NCI-H1436 treated with DMSO at 0.1 percent for 48 hours (cell line): ENCODE results near the gene HS3ST6.
A peak's percentile ranks its signal among the peaks of the same experiment; 100 is the strongest.
"Not testable (repeated sequence)": the region's sequence is repeated elsewhere in the genome, so short reads cannot be mapped to it uniquely, and the experiment has no call there.

Experiments used
- DNase-seq: peaks from one replicate; lab custom pipeline; 2025; lab: John Stamatoyannopoulos, UW

The HS3ST6 gene

GRCh38 chr16:1918351-1919326 is at the start of gene HS3ST6:
Gene HS3ST6 (minus strand): TSS chr16:1918415. CDS start chr16:1918323, 92 bp downstream.
- no peak for DNase-seq

- no peak for DNase-seq
These were observed 48.2 kb upstream of the HS3ST6 start, which contains the start of gene RNF151 for GRCh38 chr16:1966460-1966859. Gene RNF151 (plus strand): TSS chr16:1966856. CDS start chr16:1966882, 26 bp downstream.

DNA sequence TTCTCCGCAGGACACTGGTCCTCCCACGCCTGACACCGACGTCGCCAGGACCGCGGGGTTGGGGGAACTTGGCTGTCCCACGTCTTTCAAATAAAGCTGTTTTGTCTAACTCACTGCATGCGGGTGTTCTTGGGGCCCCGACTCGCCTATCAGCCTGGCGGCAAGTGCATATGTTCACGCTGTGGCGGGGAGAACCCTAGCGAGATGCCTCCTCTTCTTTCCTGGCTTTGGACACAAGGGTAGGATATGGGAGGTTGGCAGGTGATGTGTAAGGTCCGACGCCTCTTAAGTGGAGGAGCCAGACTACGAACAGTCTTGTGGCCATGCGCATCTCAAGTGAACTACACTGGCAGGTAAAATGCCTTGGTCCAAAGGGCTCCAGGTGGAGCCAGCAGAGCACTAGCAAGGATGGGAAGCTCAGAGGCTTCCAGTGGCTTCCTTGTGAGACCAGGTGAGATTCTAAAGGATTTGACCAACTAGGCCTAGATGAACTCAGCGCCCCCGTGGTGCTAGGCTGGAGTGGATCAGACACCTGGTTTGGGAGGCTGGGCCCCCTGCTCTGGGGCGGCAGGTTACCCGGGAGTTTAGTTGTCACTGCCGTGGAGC is 47.3 kb upstream of the HS3ST6 start:
- DNase-seq: no peak

DNA sequence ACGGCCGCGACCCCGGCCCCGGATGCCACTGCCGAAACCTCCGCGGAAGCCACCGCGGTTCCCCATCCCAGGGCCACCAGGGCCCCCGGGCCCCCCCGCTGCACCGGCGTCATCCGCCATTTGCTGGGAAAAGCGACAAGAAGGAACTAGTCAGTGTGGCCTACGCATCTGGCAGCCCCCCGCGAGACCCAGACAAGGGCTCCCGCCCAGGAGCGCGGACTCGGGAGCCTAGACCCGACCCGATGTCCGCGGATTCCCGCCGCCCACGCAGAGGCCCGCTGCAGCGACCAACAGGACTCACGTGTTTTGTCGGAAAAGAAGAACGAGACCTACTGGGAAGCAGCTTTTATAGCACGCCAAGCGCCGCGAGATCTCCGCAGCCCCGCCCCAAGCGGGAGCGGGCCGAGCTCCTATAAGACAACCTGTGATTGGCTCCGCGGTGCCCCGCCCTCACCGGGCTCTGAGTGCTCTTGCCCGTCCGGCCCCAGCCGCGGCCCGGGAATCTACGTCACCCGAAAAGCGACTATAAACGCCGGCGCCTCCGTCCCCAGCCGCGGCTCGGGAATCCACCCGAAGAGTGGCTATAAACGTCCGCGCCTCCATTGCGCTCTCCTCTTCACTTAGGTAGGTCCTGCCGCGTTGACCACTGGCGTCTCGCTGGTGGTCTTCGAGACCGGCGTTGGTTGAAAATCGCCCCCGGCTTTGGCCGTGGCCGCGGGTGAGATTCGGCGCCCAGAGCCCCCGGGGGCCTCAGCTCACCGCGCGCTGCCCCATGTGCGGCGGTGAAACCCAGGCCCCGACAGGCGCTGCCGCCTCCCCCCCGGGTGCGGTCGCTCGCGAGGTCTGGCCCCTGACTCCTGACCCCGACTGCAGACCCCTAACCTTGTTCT is 46.5 kb upstream of the HS3ST6 start, which contains the start of gene RPS2:
TSS of gene RPS2 (minus strand) at position 321 of the 890 bp plus-strand sequence. CDS start at position 120, 201 bp downstream.
- peak; percentile 91 for DNase-seq

DNA sequence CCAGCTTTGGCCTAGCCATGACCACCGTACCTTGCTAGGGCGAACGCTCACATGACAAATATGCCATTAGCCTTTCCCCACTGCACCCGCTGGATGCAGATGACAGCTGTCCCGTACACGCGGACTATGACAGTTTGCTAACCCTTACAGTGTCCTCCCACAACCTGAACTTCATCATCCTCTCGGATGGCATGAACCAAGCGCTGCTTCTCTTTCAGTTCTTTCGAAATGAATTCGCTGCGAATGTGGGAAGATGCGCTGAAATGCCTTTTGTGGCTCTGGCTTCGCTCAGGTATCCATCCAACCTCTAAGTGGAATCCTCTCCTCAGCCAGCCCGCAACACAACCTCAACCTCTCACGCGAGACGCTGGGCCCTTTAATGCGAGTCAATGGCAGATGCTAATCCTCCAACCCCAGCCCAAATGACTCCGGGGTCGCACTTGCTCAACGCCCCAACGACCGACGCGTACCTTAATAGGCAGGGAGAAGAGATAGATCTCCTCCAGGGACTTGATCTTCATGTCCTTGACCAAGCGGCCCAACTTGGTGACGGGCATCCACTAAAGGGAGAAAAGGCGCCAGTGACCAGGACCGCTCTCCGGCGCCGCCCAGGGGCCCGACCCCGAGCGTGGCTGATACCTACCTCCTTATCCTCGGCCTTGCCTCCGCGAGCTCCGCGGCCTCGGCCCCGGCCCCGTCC is 45.7 kb upstream of the HS3ST6 start:
- no peak for DNase-seq

GRCh38 chr16:1962161-1963153 is 44.2 kb upstream of the HS3ST6 start:
- DNase-seq: not testable (repeated sequence)

GRCh38 chr16:1961651-1962067 is 43.4 kb upstream of the HS3ST6 start:
- no peak for DNase-seq

- DNase-seq: no peak
These were observed 42.7 kb upstream of the HS3ST6 start for GRCh38 chr16:1960665-1961630.

GRCh38 chr16:1959269-1960039 is 41.2 kb upstream of the HS3ST6 start, which contains the start of gene NDUFB10:
Gene NDUFB10 (plus strand): TSS chr16:1959538. CDS start chr16:1959625, 87 bp downstream.
- DNase-seq: peak; percentile 56

- DNase-seq: no peak
These were observed 40.6 kb upstream of the HS3ST6 start for GRCh38 chr16:1958715-1959268.

GRCh38 chr16:1958143-1958491 is 39.9 kb upstream of the HS3ST6 start:
- DNase-seq: not testable (repeated sequence)

DNA sequence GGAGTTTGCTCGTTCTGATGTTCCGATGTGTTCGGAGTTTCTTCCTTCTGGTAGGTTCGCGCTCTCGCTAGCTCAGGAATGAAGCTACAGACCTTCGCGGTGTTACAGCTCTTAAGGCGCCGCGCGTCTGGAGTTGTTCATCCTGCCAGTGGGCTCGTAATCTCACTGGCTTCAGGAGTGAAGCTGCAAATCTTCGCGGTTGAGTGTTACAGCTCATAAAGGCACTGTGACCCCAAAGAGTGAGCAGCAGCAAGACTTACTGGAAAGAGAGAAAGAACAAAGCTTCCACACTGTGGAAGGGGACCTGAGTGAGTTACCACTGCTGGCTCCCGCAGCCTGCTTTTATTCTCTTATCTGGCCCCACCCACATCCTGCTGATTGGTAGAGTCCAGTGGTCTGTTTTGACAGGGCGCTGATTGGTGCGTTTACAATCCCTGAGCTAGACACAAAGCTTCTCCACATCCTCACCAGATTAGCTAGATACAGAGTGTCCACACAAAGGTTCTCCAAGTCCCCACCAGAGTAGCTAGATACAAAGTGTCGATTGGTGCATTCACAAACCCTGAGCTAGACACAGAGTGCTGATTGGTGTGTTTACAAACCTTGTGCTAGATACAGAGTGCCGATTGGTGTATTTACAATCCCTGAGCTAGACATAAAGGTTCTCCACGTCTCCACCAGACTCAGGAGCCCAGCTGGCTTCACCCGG is 39.4 kb upstream of the HS3ST6 start:
- not testable (repeated sequence) for DNase-seq

GRCh38 chr16:1953734-1954133 is 35.5 kb upstream of the HS3ST6 start:
- DNase-seq: no peak

- no peak for DNase-seq
These were observed 32.3 kb upstream of the HS3ST6 start for GRCh38 chr16:1950559-1950958.

DNA sequence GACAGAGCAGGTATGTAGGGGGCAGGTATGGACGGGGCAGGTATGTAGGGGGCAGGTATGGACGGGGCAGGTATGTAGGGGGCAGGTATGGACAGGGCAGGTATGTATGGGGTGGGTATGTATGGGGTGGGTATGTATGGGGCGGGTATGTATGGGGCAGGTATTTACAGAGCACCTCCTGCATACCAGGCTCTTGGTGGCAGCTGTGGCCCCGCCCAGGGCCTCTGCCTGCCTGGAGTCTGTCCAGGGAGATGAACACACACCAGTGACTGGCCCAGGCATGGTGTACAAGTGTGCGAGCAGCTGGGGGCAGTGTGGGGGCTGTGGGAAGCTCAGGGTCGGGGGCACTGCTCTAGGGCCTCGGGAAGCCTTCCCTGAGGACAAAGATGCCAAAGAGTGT is 31.8 kb upstream of the HS3ST6 start:
- no peak for DNase-seq

DNA sequence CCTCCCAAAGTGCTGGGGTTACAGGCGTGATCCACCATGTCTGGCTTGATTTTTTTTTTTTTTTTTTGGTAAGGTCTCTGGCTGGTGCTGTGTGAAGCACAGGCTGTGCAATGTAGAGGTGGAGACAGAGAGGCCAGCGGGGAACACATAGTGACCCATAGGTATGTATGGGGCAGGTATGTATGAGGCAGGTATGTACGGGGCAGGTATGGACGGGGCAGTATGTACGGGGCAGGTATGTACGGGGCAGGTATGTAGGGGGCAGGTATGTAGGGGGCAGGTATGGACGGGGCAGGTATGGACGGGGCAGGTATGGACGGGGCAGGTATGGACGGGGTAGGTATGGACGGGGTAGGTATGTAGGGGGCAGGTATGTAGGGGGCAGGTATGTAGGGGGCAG is 31.3 kb upstream of the HS3ST6 start:
- no peak for DNase-seq

DNA sequence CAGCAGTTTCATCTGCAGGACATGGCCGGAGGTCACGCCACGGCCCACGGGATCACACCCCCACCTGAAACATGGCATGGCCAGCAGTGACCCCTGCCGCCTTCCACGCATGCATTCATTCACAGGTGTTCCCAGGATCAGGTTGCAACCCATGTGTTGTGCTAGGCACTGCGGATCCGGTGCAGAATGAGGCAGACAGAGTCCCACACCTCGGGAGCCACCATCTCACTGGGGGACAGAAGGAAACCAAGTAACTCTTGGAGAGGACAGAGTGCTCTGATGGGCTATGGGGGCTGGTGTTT is 29.1 kb upstream of the HS3ST6 start:
- no peak for DNase-seq
